Activated CD4-positive, alpha-beta T cell treated with anti-CD3 and anti-CD28 coated beads, Interleukin-2, amount 50 U/mL, for 16 hours (primary cell): Measurements from ENCODE around the gene ANKRD53.

ENCODE experiments used
- DNase-seq: peaks from one replicate; pipeline ENCODE4 v3.0.0-alpha.2; 2020

The ANKRD53 gene

GRCh38 chr2:70978341-70979179, at the start of gene ANKRD53:
ANKRD53 (plus strand) TSS chr2:70978630; CDS start chr2:70978646, 16 bp downstream.
- no peak for DNase-seq

- no peak for DNase-seq
Observed at GRCh38 chr2:70930371-70931329, 47.8 kb upstream of the ANKRD53 start.

- no peak for DNase-seq
Observed at GRCh38 chr2:70931376-70932000, 46.9 kb upstream of the ANKRD53 start.

- DNase-seq, result no peak
Observed at GRCh38 chr2:70932631-70933230, 45.7 kb upstream of the ANKRD53 start.

GRCh38 chr2:70934981-70935380, 43.4 kb upstream of the ANKRD53 start:
- no peak for DNase-seq

GRCh38 chr2:70935468-70936164, 42.8 kb upstream of the ANKRD53 start, which contains the start of gene ATP6V1B1:
ATP6V1B1 (plus strand) TSS chr2:70935900; CDS start chr2:70935955, 55 bp downstream.
- DNase-seq, result no peak

- no peak for DNase-seq
Observed at GRCh38 chr2:70936165-70936978, 42.1 kb upstream of the ANKRD53 start.

GRCh38 chr2:70936979-70937811, 41.2 kb upstream of the ANKRD53 start:
- no peak for DNase-seq

- DNase-seq, result no peak
Observed at GRCh38 chr2:70937866-70938585, 40.4 kb upstream of the ANKRD53 start.

- DNase-seq, result no peak
Observed at GRCh38 chr2:70938586-70938950, 39.9 kb upstream of the ANKRD53 start.

GRCh38 chr2:70939001-70939838, 39.2 kb upstream of the ANKRD53 start:
- no peak for DNase-seq

- DNase-seq, result no peak
Observed at GRCh38 chr2:70939839-70940580, 38.4 kb upstream of the ANKRD53 start.

GRCh38 chr2:70941186-70941585, 37.2 kb upstream of the ANKRD53 start:
- DNase-seq, result no peak

GRCh38 chr2:70941701-70942100, 36.7 kb upstream of the ANKRD53 start:
- no peak for DNase-seq

- no peak for DNase-seq
Observed at GRCh38 chr2:70942396-70943204, 35.8 kb upstream of the ANKRD53 start.

- no peak for DNase-seq
Observed at GRCh38 chr2:70943205-70943871, 35.1 kb upstream of the ANKRD53 start.
